ENCODE data around the gene GBP5.
"Not testable (repeated sequence)": the region's sequence is repeated elsewhere in the genome, so short reads cannot be mapped to it uniquely, and the experiment has no call there.

GBP5 gene

DNA sequence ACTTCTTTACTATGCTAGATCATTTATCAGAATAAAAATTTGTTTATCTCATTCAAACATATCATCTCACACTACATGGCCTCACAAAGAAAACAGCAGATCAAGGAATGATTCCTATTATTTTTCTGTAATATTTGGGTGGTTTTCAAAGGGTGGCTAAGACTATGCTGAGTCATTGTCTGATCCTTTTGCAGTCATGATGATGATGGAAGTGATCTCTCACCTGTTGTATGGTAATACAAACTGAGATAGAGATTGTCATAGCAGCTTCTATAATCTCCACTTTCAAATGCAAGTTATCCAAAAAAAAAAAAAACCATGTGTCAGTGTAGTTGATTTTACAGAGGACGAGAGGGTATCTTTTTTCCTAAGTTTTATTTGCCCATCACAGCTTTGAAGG lies 37.2 kb upstream of the GBP5 start:
- Histone ChIP-seq H3K4me3 (replicated peaks; ENCODE audit: low read depth, low read length) (no peak overlapping the region), H3K36me3 (ENCODE audit: control insufficient read depth, insufficient read depth, low read length) (no peaks in the 10 kb centered on the region), H3K27me3 (replicated peaks; ENCODE audit: control insufficient read depth, insufficient read depth, low read length) (no peaks in the 10 kb centered on the region; the same call in 1 of the 2 replicates)
- TF ChIP-seq, protein P1, sequence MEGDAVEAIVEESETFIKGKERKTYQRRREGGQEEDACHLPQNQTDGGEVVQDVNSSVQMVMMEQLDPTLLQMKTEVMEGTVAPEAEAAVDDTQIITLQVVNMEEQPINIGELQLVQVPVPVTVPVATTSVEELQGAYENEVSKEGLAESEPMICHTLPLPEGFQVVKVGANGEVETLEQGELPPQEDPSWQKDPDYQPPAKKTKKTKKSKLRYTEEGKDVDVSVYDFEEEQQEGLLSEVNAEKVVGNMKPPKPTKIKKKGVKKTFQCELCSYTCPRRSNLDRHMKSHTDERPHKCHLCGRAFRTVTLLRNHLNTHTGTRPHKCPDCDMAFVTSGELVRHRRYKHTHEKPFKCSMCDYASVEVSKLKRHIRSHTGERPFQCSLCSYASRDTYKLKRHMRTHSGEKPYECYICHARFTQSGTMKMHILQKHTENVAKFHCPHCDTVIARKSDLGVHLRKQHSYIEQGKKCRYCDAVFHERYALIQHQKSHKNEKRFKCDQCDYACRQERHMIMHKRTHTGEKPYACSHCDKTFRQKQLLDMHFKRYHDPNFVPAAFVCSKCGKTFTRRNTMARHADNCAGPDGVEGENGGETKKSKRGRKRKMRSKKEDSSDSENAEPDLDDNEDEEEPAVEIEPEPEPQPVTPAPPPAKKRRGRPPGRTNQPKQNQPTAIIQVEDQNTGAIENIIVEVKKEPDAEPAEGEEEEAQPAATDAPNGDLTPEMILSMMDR (IDR thresholded peaks at IDR 0.05; ENCODE audit: insufficient read depth, low read length, poor library complexity, severe bottlenecking) = no peak
- no peak for DNase-seq (ENCODE audit: extremely low read depth, insufficient read length)

DNA sequence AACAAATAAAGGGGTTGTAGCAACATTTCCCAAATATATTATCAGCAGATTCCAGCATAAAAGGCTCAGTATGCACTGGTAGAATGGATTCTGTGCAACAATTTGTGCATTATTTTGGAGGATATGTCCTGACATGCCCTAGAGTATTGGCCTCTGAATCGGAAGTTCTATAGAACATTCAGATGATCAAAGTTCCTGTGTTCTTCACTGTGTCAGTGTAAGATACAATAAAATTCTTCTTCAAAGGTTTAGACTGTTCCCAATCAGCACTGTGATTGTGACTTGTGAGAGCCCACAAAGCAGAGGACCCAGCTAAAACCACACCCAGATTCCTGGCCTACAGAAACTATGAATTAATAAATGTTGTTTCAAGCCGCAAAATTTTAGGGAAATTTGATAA lies 33.6 kb upstream of the GBP5 start:
- no peak for DNase-seq (ENCODE audit: extremely low read depth, insufficient read length)
- H3K36me3 ChIP-seq (ENCODE audit: control insufficient read depth, insufficient read depth, low read length) = no peaks in the 10 kb centered on the region
- TF ChIP-seq, protein P1 (IDR thresholded peaks at IDR 0.05; ENCODE audit: insufficient read depth, low read length, poor library complexity, severe bottlenecking) = no peak
- no peak overlapping the region for H3K4me3 ChIP-seq (replicated peaks; ENCODE audit: low read depth, low read length)
- no peaks in the 10 kb centered on the region for H3K27me3 ChIP-seq (replicated peaks; ENCODE audit: control insufficient read depth, insufficient read depth, low read length)

DNA sequence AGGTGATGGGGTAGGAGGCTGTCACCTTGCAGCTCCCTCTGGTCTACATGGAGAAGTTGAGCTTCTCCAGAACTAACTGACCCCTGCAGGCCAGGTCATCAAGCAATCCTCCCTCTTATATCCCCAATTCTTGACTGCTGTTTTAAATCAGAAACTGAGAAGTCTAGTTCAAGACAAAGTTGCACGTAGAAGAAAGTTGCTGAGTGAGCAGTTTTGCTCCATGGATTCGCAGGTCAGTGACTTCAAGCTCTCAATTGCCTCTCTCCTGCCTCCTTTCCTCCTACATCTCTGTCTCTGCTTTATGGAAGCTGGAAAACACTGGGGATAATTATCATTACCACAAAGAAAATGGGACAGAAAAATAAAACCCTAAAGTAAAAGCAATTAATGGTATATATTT lies 32.8 kb upstream of the GBP5 start:
- Histone ChIP-seq H3K27me3 (replicated peaks; ENCODE audit: control insufficient read depth, insufficient read depth, low read length) (no peaks in the 10 kb centered on the region), H3K36me3 (ENCODE audit: control insufficient read depth, insufficient read depth, low read length) (no peaks in the 10 kb centered on the region), H3K4me3 (replicated peaks; ENCODE audit: low read depth, low read length) (no peak overlapping the region)
- TF ChIP-seq, protein P1 (IDR thresholded peaks at IDR 0.05; ENCODE audit: insufficient read depth, low read length, poor library complexity, severe bottlenecking) = no peak
- no peak for DNase-seq (ENCODE audit: extremely low read depth, insufficient read length)

DNA sequence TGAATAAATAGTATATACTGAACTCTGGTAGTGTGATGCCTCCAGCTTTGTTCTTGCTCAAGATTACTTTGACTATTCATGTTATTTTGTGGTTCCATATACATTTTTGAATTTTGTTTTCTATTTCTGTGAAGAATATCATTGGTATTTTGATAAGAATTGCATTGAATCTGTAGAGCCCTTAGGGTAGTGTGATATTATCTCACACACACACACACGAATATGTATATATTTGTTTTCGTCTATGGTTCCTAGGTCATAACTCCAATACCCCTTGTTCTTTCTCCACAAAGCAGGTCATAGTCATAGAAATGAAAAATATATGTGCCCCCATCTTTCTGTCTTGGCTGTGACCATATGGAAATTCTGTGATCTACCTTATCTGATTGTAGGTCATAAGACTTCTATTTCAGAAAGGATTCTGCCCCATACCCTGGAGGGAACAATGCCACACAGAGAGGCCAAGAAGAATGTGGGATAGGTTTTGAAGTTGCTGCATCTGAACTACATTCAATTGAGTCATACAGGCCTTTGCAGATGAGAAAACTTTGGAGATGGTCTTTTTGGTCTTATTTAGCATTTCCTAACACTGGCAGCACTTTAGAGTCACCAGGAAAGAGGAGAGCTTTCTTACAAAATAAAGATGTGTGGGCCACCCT lies 32.0 kb upstream of the GBP5 start:
- Histone ChIP-seq H3K36me3 (ENCODE audit: control insufficient read depth, insufficient read depth, low read length) (no peaks in the 10 kb centered on the region), H3K27me3 (replicated peaks; ENCODE audit: control insufficient read depth, insufficient read depth, low read length) (no peaks in the 10 kb centered on the region), H3K4me3 (replicated peaks; ENCODE audit: low read depth, low read length) (no peak overlapping the region)
- DNase-seq (ENCODE audit: extremely low read depth, insufficient read length) = no peak
- TF ChIP-seq, protein P1 (IDR thresholded peaks at IDR 0.05; ENCODE audit: insufficient read depth, low read length, poor library complexity, severe bottlenecking) = no peak

DNA sequence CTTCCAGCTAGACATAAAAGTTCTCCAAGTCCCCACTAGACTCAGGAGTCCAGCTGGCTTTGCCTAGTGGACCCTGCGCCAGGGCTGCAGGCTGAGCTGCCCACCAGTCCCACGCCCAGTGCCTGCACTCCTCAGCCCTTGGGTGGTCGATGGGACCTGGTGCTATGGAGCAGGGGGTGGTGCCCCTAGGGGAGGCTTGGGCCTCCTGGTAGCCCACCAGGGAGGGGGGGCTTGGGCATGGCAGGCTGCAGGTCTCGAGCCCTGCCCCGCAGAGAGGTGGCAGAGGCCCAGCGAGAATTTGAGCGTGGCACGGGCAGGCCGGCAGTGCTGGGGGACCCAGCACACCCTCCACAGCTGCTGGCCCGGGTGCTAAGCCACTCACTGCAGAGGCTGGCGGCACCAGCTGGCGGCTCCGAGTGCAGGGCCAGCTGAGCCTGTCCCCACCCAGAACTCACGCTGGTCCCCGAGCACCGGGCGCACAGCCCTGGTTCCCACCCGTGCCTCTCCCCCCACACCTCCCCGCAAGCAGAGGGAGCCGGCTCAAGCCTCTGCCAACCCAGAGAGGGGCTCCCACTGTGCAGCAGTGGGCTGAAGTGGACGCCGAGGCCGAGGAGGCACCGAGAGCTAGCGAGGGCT lies 30.2 kb upstream of the GBP5 start:
- Histone ChIP-seq H3K36me3 (ENCODE audit: control insufficient read depth, insufficient read depth, low read length) (no peaks in the 10 kb centered on the region), H3K27me3 (replicated peaks; ENCODE audit: control insufficient read depth, insufficient read depth, low read length) (no peaks in the 10 kb centered on the region), H3K4me3 (replicated peaks; ENCODE audit: low read depth, low read length) (no peak overlapping the region)
- TF ChIP-seq, protein P1 (IDR thresholded peaks at IDR 0.05; ENCODE audit: insufficient read depth, low read length, poor library complexity, severe bottlenecking) = no peak
- no peak for DNase-seq (ENCODE audit: extremely low read depth, insufficient read length)

DNA sequence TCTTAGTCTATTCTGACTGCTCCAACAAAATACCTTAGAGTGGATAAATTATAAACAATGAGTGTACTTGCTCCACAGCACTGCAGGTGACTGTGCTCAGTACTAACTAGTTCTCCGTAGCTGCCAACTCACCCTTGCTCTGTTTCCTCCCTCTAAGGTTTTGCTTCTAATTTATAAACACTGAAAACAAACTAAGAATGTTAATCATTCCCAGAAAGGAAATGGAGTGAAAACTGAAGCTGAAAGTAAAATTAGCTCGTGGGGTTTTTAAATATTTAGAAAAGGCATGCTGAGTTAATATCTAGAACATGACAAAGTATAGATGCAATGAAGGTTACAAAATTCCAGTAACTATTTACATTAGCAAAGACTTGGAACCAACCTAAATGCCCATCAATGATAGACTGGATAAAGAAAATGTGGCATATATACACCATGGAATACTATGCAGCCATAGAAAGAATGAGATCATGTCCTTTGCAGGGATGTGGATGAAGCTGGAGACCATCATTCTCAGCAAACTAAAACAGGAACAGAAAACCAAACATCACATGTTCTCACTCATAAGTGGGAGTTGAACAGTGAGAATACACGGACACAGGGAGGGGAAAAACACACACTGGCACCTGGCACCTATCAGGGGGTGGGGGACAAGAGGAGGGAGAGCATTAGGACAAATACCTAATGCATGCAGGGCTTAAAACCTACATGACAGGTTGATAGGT lies 27.2 kb upstream of the GBP5 start:
- H3K4me3 ChIP-seq (replicated peaks; ENCODE audit: low read depth, low read length); H3K27me3 ChIP-seq (replicated peaks; ENCODE audit: control insufficient read depth, insufficient read depth, low read length); H3K36me3 ChIP-seq (ENCODE audit: control insufficient read depth, insufficient read depth, low read length): not testable (repeated sequence)
- DNase-seq (ENCODE audit: extremely low read depth, insufficient read length) = peak; percentile 15
